Activated CD8-positive, alpha-beta memory T cell treated with anti-CD3 and anti-CD28 coated beads, Interleukin-2, amount 50 U/mL, for 1 hour (primary cell): ENCODE data around the gene CLDN18.

ENCODE experiments used
- DNase-seq: peaks from one replicate; pipeline ENCODE4 v3.0.0-alpha.2; 2020; ENCODE audit errors: extremely low read depth

Gene CLDN18

GRCh38 chr3:138025553-138025952, 15.6 kb downstream of the CLDN18 start:
- DNase-seq, result no peak

DNA sequence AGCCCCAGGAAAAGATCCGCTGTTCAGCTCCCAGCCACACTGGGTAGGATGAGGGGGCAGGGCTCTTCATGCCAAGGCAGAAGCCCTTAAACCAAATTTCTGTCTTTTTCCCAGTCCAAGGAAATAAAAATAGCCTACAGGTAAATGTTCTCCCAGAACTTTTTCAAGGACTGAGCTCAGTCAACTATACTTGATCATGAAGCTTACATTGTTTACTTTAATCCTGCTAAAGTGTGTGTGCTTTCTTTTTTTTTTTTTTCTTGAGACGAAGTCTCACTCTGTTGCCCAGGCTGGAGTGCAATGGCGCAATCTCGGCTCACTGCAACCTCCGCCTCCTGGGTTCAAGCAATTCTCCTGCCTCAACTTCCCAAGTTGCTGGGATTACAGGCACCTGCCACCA, 17.9 kb downstream of the CLDN18 start:
- DNase-seq, result no peak

DNA sequence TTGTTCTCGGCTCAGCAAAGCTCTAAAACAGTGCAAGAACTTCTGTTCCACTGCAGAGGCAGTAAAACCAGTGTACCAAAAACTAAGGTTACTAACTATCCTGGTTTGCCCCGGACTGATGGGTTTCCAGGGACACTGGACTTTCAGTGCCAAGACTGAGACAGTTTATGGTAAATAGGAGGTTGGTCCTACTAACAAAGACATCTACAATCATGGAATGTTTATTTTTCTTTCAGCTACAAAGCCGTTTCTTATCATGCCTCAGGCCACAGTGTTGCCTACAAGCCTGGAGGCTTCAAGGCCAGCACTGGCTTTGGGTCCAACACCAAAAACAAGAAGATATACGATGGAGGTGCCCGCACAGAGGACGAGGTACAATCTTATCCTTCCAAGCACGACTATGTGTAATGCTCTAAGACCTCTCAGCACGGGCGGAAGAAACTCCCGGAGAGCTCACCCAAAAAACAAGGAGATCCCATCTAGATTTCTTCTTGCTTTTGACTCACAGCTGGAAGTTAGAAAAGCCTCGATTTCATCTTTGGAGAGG, 20.8 kb downstream of the CLDN18 start:
- DNase-seq, result no peak

DNA sequence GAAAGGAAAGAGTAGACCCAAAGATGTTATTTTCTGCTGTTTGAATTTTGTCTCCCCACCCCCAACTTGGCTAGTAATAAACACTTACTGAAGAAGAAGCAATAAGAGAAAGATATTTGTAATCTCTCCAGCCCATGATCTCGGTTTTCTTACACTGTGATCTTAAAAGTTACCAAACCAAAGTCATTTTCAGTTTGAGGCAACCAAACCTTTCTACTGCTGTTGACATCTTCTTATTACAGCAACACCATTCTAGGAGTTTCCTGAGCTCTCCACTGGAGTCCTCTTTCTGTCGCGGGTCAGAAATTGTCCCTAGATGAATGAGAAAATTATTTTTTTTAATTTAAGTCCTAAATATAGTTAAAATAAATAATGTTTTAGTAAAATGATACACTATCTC, 21.6 kb downstream of the CLDN18 start:
- DNase-seq, result no peak

GRCh38 chr3:138032567-138032966, 22.6 kb downstream of the CLDN18 start:
- DNase-seq, result no peak

GRCh38 chr3:138033202-138033691, 23.3 kb downstream of the CLDN18 start:
- DNase-seq, result no peak

DNA sequence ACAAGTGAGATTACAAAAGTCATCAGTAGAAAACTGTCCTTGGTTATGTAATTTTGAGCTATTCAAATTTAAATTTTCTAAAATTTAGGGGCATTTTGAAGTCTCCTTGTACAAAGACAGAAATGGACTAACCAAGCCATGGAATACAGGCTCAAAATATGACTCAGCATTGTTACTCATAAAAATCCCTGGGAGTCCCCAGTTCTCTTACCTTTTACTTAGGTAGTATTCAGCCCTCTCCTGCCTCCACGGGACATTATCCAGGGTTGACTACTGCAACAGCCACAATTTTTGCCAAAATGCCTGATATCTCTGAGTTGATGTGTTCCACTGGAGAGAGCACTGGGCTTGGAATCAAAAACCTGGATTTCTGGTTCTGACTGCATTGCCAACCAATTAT, 25.0 kb downstream of the CLDN18 start:
- DNase-seq, result no peak

- no peak for DNase-seq
These were observed 26.6 kb downstream of the CLDN18 start for GRCh38 chr3:138036572-138036971.

- no peak for DNase-seq
These were observed 28.9 kb downstream of the CLDN18 start for GRCh38 chr3:138038725-138039462.

- no peak for DNase-seq
These were observed 32.1 kb downstream of the CLDN18 start for GRCh38 chr3:138042043-138042442.

DNA sequence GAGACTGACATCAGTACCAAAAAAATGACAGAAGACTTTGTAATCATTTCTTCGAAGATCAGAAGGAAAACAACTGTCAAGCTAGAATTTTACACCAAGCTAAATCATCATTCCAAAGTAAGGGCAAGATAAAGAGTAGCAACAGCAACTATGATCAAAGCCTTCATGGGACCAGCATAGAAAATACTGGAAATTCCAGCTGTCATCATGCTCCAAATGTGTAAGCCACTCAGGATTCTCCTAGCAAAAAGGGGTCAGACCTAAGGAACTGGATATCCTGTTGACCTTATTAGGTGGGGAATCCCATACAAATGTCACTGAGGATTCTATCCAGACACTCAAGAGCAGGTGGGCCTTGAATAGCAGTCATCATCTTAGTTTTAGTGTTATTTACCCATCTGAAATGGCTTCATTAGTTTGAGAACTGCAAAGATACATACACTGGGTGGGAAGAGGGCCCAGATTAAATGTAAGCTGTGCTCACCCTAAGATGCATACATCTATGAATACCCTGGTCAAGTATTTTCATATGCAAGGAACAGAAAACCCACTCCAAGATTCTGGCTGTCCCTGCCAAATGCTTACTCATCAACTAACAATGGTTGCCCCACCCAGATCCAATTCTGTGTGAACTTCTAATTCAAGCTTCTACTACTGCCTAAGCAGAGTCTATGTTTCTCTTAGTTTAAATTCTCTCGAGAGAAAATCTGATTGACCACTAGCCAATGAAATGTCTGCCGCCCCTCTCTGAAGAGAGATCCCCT, 33.5 kb downstream of the CLDN18 start:
- no peak for DNase-seq

DNA sequence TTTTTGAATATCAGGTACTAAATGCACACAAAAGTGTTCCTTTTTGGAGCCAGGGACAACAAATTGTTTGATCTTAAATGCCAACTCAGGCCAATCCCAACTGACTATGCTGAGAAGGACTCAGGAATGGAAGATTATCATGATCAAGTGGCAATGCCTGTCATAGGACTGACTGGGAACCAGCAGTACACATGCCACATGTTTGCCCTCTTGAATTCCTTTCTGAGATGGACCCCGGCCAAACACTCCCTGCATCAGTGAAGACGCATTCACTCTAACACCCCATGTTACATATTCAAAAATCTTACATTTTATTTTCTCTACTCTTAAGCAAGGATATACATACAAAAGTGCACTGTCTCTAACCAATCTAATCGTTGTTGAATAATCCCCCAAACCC, 36.1 kb downstream of the CLDN18 start:
- no peak for DNase-seq

DNA sequence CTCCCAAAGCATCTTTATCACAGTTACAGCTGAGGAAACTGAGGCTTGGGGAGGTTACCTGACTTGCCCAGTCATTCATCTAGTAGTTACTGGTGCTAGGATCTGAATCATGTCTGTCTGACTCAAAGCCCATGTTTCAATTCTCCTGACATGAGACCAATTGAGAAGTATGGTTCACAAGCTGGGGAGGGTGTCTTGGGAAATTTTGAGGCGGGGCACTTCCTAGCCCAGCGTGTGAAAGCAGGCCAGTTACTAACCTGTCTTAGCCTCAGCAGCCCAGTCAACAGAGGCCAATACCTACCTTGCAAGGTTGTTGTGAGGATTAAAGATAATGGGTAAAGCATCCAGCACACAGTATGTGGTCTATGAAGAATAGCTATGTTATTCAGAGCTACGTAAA, 37.0 kb downstream of the CLDN18 start:
- DNase-seq, result no peak

DNA sequence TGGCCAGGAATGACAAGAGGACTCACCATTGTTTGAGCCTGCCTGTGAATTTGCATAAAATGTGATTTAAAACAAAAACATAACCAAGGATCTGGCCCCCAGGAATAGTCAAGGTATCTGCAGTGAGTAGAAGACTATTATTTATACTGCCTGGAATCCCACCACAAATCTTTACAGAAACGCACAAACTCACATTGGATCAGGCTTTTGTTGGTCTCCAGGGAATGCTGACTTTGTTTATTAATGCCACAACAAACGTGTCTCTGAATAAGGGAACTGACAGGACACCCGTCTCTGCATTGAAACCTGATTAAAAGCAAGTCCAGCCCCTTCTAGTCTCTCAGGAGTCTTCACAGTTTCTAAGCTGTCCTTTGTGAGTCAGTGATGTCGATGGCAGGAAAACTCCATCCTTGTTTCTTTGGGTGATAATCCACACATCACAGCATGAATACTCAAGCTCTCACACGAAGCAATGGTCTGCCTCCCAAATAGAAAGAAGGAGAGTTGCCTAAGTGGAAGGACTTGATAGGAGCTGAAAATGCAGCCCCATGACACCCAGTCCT, 37.7 kb downstream of the CLDN18 start:
- no peak for DNase-seq

DNA sequence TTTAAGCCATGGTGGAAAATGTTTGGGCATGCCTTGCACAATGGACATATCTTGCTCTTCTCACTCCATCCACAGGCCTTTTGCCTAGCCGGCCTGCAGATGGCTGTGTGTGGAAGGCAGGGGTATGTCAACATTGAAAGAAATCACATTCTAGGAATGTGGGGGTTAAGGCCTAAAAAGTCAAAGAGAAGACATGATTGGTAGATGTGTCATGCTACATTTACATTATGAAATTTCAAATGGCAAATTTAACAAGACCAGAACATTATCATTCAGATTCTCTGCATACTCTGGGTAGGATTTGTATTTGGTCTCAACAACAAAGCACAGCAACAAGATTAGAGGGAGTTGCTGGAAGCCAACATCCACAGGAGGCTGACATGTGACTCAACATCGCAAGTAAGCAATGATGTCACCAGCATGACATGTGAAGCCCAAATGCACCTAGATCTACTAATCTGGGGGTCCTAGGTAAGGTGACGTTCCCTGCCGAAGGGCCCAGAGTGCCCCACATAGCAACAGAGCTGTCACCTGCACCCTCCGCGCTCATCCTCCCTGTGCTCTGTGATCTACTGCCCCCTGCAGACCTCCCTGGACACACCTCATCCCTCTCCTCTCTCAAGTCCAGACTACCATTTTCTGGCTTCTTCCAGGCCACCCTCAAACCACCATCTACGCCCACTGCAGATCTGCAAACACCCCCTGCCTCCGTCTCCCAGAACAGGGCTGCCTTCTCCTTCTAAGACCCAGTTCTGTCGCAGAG, 39.4 kb downstream of the CLDN18 start:
- no peak for DNase-seq

- no peak for DNase-seq
These were observed 42.2 kb downstream of the CLDN18 start for GRCh38 chr3:138051947-138052802.

- no peak for DNase-seq
These were observed 44.1 kb downstream of the CLDN18 start for GRCh38 chr3:138054057-138054456.

DNA sequence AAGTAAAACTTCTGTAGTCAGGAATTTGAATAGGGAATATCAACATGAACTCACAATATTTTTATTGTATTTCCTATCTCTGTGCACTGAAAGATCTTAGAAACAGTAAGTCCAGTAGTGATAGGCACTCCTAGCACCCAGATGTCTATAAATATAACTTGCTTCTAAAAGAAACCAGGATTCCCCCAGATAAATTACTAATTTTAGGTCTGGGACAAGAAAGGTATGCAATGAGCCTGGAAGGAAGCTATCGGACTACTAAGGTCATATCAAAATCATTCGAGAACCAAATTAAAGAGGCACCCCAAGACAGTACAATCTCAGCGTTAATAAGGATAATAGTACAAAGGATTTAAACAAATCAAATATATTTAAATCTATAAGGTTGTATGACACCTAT, 47.4 kb downstream of the CLDN18 start:
- no peak for DNase-seq

DNA sequence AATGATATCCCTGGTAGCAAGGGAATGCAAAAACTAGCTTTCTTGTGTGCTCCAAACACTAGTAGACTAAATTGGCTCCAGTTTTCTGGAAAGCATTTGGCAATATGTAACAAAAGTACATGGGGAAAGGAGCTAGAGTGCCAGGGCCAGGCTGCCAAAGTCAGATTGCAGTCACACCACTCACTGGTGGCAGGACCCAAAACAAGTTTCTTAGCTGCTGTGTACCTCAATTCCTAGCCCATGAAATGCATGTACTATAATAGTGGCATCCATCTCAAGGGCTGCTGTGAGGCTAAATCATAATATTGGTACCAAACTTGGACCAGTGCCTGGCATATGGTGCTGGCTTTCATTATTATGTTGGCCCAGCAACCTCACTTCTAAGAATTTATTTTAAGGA, 49.3 kb downstream of the CLDN18 start:
- DNase-seq, result no peak

DNA sequence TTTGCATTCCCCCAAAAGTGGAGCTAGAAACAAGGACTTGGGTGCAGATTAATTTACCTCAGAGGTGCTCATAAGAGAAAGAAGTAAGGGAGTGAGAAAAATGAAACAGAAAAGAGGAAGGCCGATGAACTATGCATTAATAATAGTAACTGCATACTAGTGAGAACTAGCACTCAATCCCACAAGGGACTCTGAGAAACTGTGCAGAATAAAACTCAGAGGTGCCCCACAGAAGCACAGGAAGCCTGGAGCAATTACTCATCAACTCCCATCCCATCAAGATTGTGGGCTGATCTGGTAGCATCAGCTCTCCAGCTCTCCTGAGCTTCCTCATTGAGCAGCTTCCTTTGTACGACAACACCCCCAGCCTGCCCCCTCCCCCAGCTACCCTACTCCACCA, 50.8 kb downstream of the CLDN18 start:
- DNase-seq, result no peak

GRCh38 chr3:138062037-138062436, 52.1 kb downstream of the CLDN18 start:
- no peak for DNase-seq
